HG02642 (cell line): ENCODE results near the gene HDAC7.
A peak's percentile ranks its signal among the peaks of the same experiment; 100 is the strongest.

Source experiments
- ATAC-seq: cut with Tn5 transposase; IDR thresholded peaks from one replicate; pipeline ENCODE4 v1.9.1; 2021; ENCODE audit warnings: mild to moderate bottlenecking; ENCODE audit not compliant: unreplicated experiment, poor library complexity

HDAC7 gene

DNA sequence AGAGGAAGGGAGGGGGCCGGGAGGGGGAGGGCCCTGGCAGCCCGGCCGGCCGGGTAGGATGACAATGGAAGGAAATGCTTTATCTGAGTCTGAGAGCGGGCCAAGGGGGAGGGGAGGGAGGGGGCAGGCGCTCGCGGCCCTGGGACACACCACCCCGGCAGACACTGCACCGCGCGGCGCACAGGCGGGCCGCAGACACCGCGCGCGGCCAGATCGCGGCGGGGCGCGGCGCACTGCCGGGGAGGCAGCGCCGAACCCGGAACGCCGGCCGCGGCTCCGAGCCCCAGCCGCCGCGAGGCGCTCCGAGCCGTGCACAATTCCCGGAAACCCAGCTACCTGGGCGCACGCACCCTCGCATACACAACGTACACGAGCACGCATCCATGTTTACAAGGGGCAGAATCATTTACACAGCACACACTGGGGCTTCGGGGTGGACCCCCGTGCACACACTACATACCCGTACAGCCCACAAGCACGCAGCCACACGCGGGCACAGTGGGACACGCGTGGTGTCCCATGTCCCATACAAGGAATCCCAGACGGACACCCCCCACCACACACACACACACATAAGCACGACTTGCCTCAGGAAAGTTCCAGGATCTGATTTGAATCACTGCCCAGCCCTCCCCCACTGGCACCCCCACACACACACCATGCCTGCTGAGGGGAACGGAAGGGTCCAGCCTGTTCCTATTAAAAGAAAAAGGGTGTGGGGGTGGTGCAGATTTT lies at the start of gene HDAC7:
HDAC7 (minus strand) TSS at position 8 of the 735 bp plus-strand sequence. CDS start 118 bp downstream, outside the sequence.
- ATAC-seq: peak; percentile 44

GRCh38 chr12:47868552-47869031 lies 48.9 kb upstream of the HDAC7 start:
- peak; percentile 72 for ATAC-seq

DNA sequence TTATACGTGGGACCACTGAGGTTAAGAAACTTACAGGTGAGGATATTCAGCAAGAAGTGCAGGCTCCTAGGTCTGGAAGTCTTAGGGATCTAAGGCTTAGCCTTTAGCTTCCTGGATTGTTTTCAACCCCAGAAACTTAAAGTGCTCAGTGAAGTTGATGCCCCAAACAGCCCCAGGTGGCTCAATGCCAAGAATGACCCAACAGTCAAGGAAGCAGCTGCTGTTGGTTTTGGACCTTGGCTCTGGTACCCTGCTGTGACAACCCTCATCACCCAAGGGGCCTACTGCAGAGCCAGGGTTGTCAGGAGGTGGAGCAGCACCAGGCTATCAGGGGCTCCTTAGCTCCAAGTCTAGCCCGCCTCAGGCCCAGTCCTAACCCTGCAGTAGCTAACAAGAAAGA lies 48.3 kb upstream of the HDAC7 start:
- peak; percentile 16 for ATAC-seq

GRCh38 chr12:47867495-47867941 lies 47.8 kb upstream of the HDAC7 start:
- ATAC-seq: no peak

GRCh38 chr12:47864646-47865235 lies 45.0 kb upstream of the HDAC7 start:
- no peak for ATAC-seq

- ATAC-seq: no peak
Observed at GRCh38 chr12:47863985-47864384, 44.3 kb upstream of the HDAC7 start.

DNA sequence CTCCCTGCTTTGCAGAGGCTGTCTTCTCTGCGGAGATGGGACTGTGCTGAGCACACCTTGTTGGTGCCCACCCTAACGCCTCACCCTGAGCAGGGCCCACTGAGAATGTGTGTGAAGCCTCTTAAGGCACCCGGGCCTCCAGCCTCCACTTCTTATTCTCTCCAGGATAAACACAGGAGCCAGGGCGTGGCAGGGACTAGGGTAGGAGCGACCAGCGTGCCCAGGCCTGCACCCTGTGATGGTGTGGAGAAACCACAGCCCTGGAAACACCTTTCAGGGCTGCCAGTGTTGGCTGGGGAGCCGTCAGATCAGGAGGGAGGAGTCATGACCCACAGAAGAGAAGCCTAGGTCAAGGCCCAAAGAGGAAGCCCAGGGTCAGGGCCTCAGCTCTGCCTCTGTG lies 43.8 kb upstream of the HDAC7 start:
- no peak for ATAC-seq

DNA sequence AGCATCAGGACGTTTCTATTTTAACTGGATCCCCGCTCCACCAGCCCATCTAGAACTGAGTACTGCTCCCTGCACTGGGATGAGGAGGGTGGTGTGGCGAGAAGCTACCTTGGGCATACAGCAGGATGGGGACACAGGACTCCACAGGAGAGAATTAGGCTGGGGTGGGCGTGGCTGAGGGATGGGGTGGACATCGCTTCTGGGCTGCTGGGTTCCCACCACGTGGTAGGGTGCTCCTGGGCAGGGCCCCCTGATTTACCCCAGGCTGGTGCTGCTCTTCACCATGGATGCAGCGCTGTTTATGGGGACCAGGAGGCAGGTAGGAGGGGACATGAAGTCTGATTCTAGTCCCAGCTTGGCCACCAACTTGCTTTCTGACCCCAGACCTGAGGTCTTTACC lies 43.2 kb upstream of the HDAC7 start:
- no peak for ATAC-seq

DNA sequence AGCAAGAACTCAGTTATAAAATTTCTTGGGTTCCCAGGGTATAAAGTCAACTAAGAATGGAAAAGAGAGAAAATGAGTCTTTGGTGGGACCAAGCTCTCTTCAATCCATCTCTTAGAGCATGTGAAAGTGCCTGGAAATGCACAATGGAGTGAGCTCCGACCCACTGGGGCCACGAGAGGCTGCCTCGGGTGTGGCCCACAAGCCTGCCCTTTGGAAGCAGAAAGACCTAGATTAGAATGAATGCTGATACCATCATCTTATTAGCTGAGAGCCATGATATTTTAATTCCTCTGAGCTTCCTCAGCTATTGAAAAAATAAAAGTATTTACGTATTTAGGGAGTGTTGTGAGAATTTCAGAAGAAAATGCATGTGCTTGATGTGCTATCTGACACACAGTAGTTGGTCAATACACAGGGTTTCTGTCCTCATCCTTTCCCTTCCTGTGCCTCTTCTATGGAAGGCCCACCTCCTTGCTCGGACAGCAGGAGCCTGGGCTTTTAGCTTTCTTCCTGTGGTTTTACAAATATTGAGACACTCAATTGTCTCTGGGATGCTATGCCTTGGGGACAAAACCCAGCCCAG lies 42.6 kb upstream of the HDAC7 start:
- ATAC-seq: no peak

GRCh38 chr12:47860873-47861272 lies 41.2 kb upstream of the HDAC7 start:
- ATAC-seq: no peak

GRCh38 chr12:47860279-47860841 lies 40.7 kb upstream of the HDAC7 start:
- ATAC-seq: no peak

DNA sequence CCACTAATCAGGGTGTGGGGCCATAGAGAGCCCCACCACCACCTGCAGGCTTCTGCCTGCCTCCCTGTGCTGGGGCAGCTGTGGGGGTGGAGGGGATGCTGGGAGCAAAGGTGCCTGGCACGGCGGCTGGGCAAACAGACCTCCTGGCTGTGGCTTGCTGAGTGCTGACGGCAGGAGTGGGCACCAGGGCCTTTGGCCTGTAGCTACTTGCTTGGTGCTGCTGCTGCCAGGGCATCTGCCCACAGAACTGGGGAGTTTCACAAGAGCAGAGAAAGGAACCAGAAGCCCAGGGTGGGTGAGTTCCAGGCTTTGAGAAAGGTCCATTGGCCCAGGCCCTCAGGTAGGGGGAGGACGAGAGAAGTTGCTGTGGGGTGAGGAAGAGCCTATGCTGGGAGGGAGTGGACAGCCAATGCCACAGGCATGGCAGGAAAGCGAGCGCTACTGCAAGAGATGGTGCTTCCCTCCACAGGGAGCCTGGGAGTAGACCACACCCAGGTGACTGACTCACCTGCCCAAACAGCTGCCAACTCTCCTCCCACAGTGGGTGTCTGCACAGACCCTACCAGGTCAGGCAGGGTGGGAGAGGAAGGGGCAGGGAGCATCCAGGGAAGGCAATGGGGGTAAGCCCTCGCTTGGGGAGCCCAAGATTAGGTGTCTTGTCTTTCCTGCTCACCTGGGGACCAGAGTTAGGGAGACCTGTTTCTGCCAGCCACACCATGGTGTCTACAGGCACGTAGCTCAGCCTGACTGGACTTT lies 39.0 kb upstream of the HDAC7 start:
- no peak for ATAC-seq

- ATAC-seq: no peak
Observed at GRCh38 chr12:47856721-47857575, 37.2 kb upstream of the HDAC7 start.

DNA sequence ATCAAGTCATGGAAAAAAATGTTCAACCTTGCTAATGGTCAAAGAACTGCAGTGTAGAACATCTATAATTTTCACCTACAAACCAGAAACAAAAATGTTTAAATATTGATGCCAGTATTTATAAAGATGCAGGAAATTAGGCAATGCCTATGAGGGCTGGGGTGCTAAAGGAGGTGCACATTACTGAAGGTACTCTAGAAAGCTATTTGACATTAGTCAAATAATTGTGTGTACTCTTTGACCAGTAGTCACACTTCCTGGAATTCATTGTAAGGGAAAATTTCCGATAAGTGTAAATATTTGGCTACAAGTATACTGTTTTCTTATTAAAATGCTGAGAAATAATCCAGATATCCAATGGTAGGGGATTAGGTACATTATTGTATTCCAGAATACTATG lies 36.4 kb upstream of the HDAC7 start:
- ATAC-seq: no peak

DNA sequence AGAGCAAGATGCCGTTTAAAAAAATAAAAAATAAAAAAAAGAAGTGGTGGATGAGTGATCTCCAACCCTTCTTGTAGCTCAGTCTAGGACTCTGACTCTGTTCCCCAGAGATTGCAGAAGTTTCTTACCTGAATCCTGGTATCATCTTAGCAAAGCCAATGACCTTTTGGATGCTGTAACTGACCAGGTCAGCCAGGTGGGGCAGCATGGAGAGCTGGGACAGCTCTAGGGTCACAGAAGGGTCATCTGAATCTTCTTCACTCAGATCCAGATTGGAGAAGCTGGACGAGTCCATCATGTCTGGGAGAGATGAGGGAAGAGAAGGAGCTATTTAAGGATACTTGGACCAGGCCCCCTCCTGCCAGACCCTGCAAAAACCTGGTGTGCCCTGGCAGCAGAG lies 35.8 kb upstream of the HDAC7 start:
- ATAC-seq: no peak

- no peak for ATAC-seq
Observed at GRCh38 chr12:47854531-47854930, 34.8 kb upstream of the HDAC7 start.

DNA sequence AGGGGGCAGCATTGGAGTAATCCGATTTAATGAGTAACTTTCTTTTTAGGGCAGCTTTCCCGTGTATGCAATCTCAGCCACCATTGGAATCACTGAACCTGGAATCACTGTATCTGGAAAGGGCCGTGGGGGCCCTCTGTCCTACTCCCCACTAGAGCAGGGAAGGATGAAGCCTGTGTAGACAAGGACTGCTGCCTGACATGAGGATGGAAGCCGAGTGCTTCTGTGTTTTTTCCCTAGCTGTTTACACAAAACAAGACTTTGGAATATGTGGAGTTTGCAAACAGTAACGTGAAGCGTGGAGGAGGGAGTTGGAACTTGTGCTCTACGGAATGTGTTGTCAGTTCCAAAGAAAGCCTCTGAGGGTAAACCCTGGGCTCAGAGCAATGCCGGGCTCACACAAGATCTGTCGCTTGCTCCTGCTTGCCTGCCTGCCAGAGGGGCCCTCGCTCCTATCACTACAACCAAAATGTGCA lies 32.4 kb upstream of the HDAC7 start:
- ATAC-seq: no peak

DNA sequence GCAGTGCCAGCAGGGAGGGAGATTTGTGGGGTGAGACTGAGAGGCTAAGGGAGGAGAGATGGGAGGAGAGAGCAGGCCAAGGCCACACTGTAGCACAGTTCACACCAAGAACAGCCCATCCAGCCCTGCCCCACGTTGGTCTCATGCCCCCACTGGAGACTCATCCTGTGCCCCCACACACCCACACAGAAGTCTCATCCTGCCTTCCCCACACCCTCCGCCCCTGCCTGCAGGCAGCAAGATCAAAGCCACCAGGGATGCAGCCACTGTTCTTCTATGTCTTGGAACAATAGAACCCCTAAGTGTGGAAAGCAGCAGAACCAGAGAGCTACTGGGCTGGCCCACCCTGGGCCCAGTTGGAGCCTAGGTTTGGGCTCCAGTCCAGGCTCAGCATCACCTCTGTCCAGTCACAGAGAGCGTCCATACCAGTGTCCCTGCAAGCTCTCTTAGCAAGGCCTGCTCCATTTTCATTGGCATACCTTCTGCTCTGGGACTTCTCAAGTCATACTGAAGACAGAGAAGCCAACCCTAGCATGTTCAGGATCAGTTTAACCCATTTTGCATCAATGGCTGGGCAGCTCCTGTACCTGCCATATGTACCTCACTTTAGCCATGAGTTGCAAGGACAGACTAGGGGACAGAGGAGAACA lies 31.7 kb upstream of the HDAC7 start:
- no peak for ATAC-seq
